Upper lobe of left lung (tissue), 6 donors: ENCODE results near the gene SLC45A3. TPM values are rescaled to one million over a fixed set of nuclear protein-coding genes. Genes with fewer than 3 reads are reported as not detected.
A peak's percentile ranks its signal among the peaks of the same experiment; 100 is the strongest.

ENCODE experiments used
- ATAC-seq, 2 donors: fragments of 200-7000 bp; cut with Tn5 transposase; one replicate each; pipeline ENCODE4 v1.9.1; 2022; ENCODE audit warnings: mild to moderate bottlenecking in 2 of 2, moderate library complexity in 2 of 2; ENCODE audit not compliant: low FRiP score in 2 of 2
- DNase-seq, 2 donors: peaks; one replicate each; pipeline ENCODE4 v3.0.0-alpha.2; 2019 to 2020
- H3K27ac ChIP-seq, 4 donors: fragments of 200-600 bp; sonication (generic); one replicate each; pipeline ENCODE4 v1.5.1; 2016 to 2019
- H3K27me3 ChIP-seq, 4 donors: fragments of 200-600 bp; sonication (generic); one replicate each; pipeline ENCODE4 v1.5.1; 2017 to 2019
- H3K36me3 ChIP-seq, 4 donors: fragments of 200-600 bp; sonication (generic); one replicate each; pipeline ENCODE4 v1.5.1; 2016 to 2019
- H3K4me1 ChIP-seq, 4 donors: fragments of 200-600 bp; sonication (generic); one replicate each; pipeline ENCODE4 v1.5.1; 2018 to 2019
- H3K4me3 ChIP-seq, 4 donors: fragments of 200-600 bp; sonication (generic); one replicate each; pipeline ENCODE4 v1.5.1; 2017 to 2019; ENCODE audit warnings: mild to moderate bottlenecking in 2 of 4, moderate library complexity in 1 of 4
- H3K9me3 ChIP-seq, 4 donors: fragments of 200-600 bp; sonication (generic); one replicate each; pipeline ENCODE4 v1.5.1; 2018 to 2019
- EP300 ChIP-seq, 4 donors: sonication (generic); formaldehyde crosslinking; IDR thresholded peaks; one replicate each; pipeline ENCODE4 v1.5.1; 2017; ENCODE audit warnings: antibody characterized with exemption in 4 of 4, control low read depth in 2 of 4
- POLR2A ChIP-seq, 4 donors: fragments of 450-650 bp; IDR thresholded peaks; one replicate each; pipeline ENCODE4 v1.5.1; 2016 to 2017; ENCODE audit warnings: antibody characterized with exemption in 4 of 4, mild to moderate bottlenecking in 2 of 4
- POLR2AphosphoS5 ChIP-seq, 2 donors: sonication (generic); formaldehyde crosslinking; IDR thresholded peaks; one replicate each; pipeline ENCODE4 v1.5.1; 2017; ENCODE audit warnings: antibody characterized with exemption in 2 of 2
- WGBS, 2 donors: methylation state at CpG; one replicate each; pipeline ENCODE4 v1.1.5; 2017 to 2018; 5-methylcytosine and 5-hydroxymethylcytosine counted together
- total RNA-seq, 6 donors: library from RNA; depleted of rRNA in 4 of 6; stranded (reverse); fragments of >200 nt in 4 of 6; gene quantifications; one replicate each; pipeline versions ENCODE4 v1.1.0 to v1.2.1, GENCODE V29; 2016 to 2021
- TF ChIP-seq, protein P1 (sequence below), 6 experiments: fragments of 450-650 bp in 4 of 6; fragments of 200-600 bp in 2 of 6; sonication (generic) in 2 of 6; IDR thresholded peaks; one replicate each; pipeline ENCODE4 v1.5.1; 2016 to 2019; ENCODE audit warnings: antibody characterized with exemption in 6 of 6
- donor health status: DM: no; HTN: no; CAD: no; lungs with moderate emphysema.
- donor health status: DM: no; HTN: yes; CAD: no; lungs with severe emphysema.

SLC45A3 gene
- total RNA-seq, 6 donors from 2014 or later, result 2.1 to 9.9 (median 4.1) TPM

- H3K27me3 ChIP-seq, result no peaks in the 10 kb centered on the region
- peak in 1 of 2 donors; percentile 47 for DNase-seq
- WGBS, 2 donors, result 65 to 73% methylated on average over 5 of the region's 5 CpGs
- ATAC-seq, result no peak
- no peak for TF ChIP-seq EP300 (IDR thresholded peaks at IDR 0.05)
- TF ChIP-seq, protein P1, sequence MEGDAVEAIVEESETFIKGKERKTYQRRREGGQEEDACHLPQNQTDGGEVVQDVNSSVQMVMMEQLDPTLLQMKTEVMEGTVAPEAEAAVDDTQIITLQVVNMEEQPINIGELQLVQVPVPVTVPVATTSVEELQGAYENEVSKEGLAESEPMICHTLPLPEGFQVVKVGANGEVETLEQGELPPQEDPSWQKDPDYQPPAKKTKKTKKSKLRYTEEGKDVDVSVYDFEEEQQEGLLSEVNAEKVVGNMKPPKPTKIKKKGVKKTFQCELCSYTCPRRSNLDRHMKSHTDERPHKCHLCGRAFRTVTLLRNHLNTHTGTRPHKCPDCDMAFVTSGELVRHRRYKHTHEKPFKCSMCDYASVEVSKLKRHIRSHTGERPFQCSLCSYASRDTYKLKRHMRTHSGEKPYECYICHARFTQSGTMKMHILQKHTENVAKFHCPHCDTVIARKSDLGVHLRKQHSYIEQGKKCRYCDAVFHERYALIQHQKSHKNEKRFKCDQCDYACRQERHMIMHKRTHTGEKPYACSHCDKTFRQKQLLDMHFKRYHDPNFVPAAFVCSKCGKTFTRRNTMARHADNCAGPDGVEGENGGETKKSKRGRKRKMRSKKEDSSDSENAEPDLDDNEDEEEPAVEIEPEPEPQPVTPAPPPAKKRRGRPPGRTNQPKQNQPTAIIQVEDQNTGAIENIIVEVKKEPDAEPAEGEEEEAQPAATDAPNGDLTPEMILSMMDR (IDR thresholded peaks at IDR 0.05), result no peak
- no peak for TF ChIP-seq POLR2A (IDR thresholded peaks at IDR 0.05)
- no peak for TF ChIP-seq POLR2AphosphoS5 (IDR thresholded peaks at IDR 0.05)
- H3K4me3 ChIP-seq, result no peak overlapping the region
- no peaks in the 10 kb centered on the region for H3K4me1 ChIP-seq
- peaks cover 10 to 48% (median 22%) of the 10 kb centered on the region in 4 donors for H3K36me3 ChIP-seq
- H3K27ac ChIP-seq, result no peak overlapping the region
- H3K9me3 ChIP-seq, result no peaks in the 10 kb centered on the region
Measured at GRCh38 chr1:205714190-205714905, 34.0 kb upstream of the SLC45A3 start.

- WGBS, 2 donors, result 48 to 52% methylated on average over 8 of the region's 8 CpGs
- H3K36me3 ChIP-seq, result peaks cover 0 to 22% (median 1%) of the 10 kb centered on the region in 4 donors
- H3K4me1 ChIP-seq, result no peaks in the 10 kb centered on the region
- H3K9me3 ChIP-seq, result no peaks in the 10 kb centered on the region
- DNase-seq, result peak in 1 of 2 donors; percentile 58
- no peak overlapping the region for H3K4me3 ChIP-seq
- no peak for TF ChIP-seq POLR2A (IDR thresholded peaks at IDR 0.05)
- no peak for TF ChIP-seq POLR2AphosphoS5 (IDR thresholded peaks at IDR 0.05)
- TF ChIP-seq, protein P1 (IDR thresholded peaks at IDR 0.05), result peak; percentile 62 to 85 (median 78)
- no peak for TF ChIP-seq EP300 (IDR thresholded peaks at IDR 0.05)
- ATAC-seq, result peak; percentile 82 to 86
- H3K27me3 ChIP-seq, result no peaks in the 10 kb centered on the region
- H3K27ac ChIP-seq, result no peak overlapping the region
Measured at GRCh38 chr1:205711105-205712048, 31.1 kb upstream of the SLC45A3 start.

GRCh38 chr1:205710201-205711062 is 30.1 kb upstream of the SLC45A3 start:
- TF ChIP-seq, protein P1 (IDR thresholded peaks at IDR 0.05), result no peak
- TF ChIP-seq POLR2AphosphoS5 (IDR thresholded peaks at IDR 0.05) (no peak), POLR2A (IDR thresholded peaks at IDR 0.05) (no peak), EP300 (IDR thresholded peaks at IDR 0.05) (no peak)
- no peak overlapping the region for H3K4me3 ChIP-seq
- no peaks in the 10 kb centered on the region for H3K27me3 ChIP-seq
- ATAC-seq (no peak), DNase-seq (no peak)
- H3K4me1 ChIP-seq, result no peaks in the 10 kb centered on the region
- 63 to 68% methylated on average over 1 of the region's 1 CpG for WGBS, 2 donors
- no peak overlapping the region for H3K27ac ChIP-seq
- peaks cover 0 to 13% (median under 1%) of the 10 kb centered on the region in 4 donors for H3K36me3 ChIP-seq
- no peaks in the 10 kb centered on the region for H3K9me3 ChIP-seq

DNA sequence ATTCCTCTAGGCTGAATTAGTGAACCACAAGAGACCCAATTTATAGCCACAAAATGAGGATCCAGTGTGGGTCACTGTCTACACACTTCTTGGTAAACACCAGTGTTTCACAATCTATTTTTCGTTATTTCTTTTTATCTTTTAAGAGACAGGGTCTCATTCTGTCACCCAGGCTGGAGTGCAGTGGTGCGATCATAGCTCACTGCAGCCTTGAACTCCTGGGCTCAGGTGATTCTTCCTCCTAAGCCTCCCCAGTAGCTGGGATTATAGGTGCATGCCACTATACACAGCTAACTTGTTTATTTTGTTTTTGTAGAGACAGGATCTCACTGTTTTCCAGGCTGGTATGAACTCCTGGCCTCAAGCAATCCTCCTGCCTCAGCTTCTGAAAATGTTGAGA is 29.3 kb upstream of the SLC45A3 start:
- Histone ChIP-seq H3K36me3 (peaks cover 0 to 10% (median 0%) of the 10 kb centered on the region in 4 donors), H3K9me3 (no peaks in the 10 kb centered on the region), H3K4me1 (no peaks in the 10 kb centered on the region), H3K27me3 (no peaks in the 10 kb centered on the region), H3K4me3 (no peak overlapping the region), H3K27ac (no peak overlapping the region)
- no peak for DNase-seq
- WGBS, 2 donors, result 64 to 73% methylated on average over 2 of the region's 2 CpGs
- TF ChIP-seq, protein P1 (IDR thresholded peaks at IDR 0.05), result no peak
- TF ChIP-seq EP300 (IDR thresholded peaks at IDR 0.05) (no peak), POLR2A (IDR thresholded peaks at IDR 0.05) (no peak), POLR2AphosphoS5 (IDR thresholded peaks at IDR 0.05) (no peak)
- no peak for ATAC-seq
